GM21529 (cell line): ENCODE results near the gene RUSC1.
"Not testable (repeated sequence)": the region's sequence is repeated elsewhere in the genome, so short reads cannot be mapped to it uniquely, and the experiment has no call there.

Experiments used
- ATAC-seq: cut with Tn5 transposase; IDR thresholded peaks from one replicate; pipeline ENCODE4 v1.9.1; 2021; ENCODE audit not compliant: unreplicated experiment

The RUSC1 gene

GRCh38 chr1:155322571-155322952 is 1.9 kb downstream of the RUSC1 start:
- ATAC-seq, result no peak

GRCh38 chr1:155322953-155323728 is 2.4 kb downstream of the RUSC1 start:
- ATAC-seq, result peak; percentile 48

GRCh38 chr1:155323729-155324036 is 3.0 kb downstream of the RUSC1 start:
- peak; percentile 50 for ATAC-seq

GRCh38 chr1:155324037-155324716 is 3.5 kb downstream of the RUSC1 start:
- peak; percentile 60 for ATAC-seq

- no peak for ATAC-seq
These were observed 4.3 kb downstream of the RUSC1 start for GRCh38 chr1:155324717-155325602.

GRCh38 chr1:155325603-155325893 is 4.9 kb downstream of the RUSC1 start:
- ATAC-seq, result no peak

GRCh38 chr1:155326020-155326526 is 5.4 kb downstream of the RUSC1 start:
- no peak for ATAC-seq

- ATAC-seq, result no peak
These were observed 5.9 kb downstream of the RUSC1 start for GRCh38 chr1:155326631-155327037.

GRCh38 chr1:155327981-155328380 is 7.3 kb downstream of the RUSC1 start:
- no peak for ATAC-seq

GRCh38 chr1:155328856-155329255 is 8.2 kb downstream of the RUSC1 start:
- ATAC-seq, result not testable (repeated sequence)

GRCh38 chr1:155329980-155330598 is 9.4 kb downstream of the RUSC1 start:
- ATAC-seq, result no peak

- no peak for ATAC-seq
These were observed 14.3 kb downstream of the RUSC1 start for GRCh38 chr1:155334962-155335361.

- ATAC-seq, result no peak
These were observed 18.9 kb downstream of the RUSC1 start for GRCh38 chr1:155339515-155340097.

- ATAC-seq, result no peak
These were observed 22.1 kb downstream of the RUSC1 start for GRCh38 chr1:155342842-155343241.

GRCh38 chr1:155352631-155353030 is 31.9 kb downstream of the RUSC1 start:
- no peak for ATAC-seq

GRCh38 chr1:155360051-155360450 is 39.4 kb downstream of the RUSC1 start:
- no peak for ATAC-seq

- no peak for ATAC-seq
These were observed 58.5 kb downstream of the RUSC1 start for GRCh38 chr1:155379180-155379579.

GRCh38 chr1:155379631-155380090 is 59.0 kb downstream of the RUSC1 start:
- no peak for ATAC-seq
